SH-SY5Y (cell line): ENCODE measurements around the gene RNGTT.

Experiments used
- GATA2 ChIP-seq: IDR thresholded peaks from 2 replicates; pipeline ENCODE4 v1.6.1; 2011; ENCODE audit warnings: mild to moderate bottlenecking, low read depth, low read length
- GATA3 ChIP-seq: IDR thresholded peaks from 2 replicates; pipeline ENCODE4 v1.6.1; 2011; ENCODE audit warnings: low read depth, mild to moderate bottlenecking, low read length, moderate library complexity

GRCh38 chr6:88895911-88896310 is 67.5 kb downstream of the RNGTT start:
- TF ChIP-seq GATA2 (no peak), GATA3 (no peak)
